ENCODE results near the gene SZT2. TPM values are rescaled to one million over a fixed set of nuclear protein-coding genes. Genes with fewer than 3 reads are reported as not detected.

Gene SZT2
- total and polyA plus RNA-seq, 2 of the 4 experiments (the other 2 are of a cell fraction) = 9.5 to 14.3 TPM

GRCh38 chr1:43444151-43444828, 54.6 kb downstream of the SZT2 start:
- Histone ChIP-seq H3K4ac (ENCODE audit: low read depth, low read length) (peak overlapping the region; percentile 12; the same call in 1 of the 2 replicates), H4K8ac (ENCODE audit: low read depth in 2 of 2, low read length in 2 of 2) (no peak overlapping the region), H3K9me1 (ENCODE audit: insufficient read depth, low read length) (peaks cover 32% of the 10 kb centered on the region), H3K4me3 (ENCODE audit: insufficient read depth, low read depth, low read length) (no peak overlapping the region), H3K14ac (replicated peaks; ENCODE audit: low read depth, low read length) (no peak overlapping the region), H3K27ac (ENCODE audit: insufficient read depth, low read length) (no peak overlapping the region), H2BK120ac (ENCODE audit: low read depth, low read length) (no peak overlapping the region), H3K4me1 (ENCODE audit: control insufficient read depth, insufficient read depth, low read length) (peaks cover 4% of the 10 kb centered on the region; the same call in 1 of the 2 replicates), H4K20me1 (ENCODE audit: insufficient read depth, low read length) (no peaks in the 10 kb centered on the region; the same call in 1 of the 2 replicates), H3K4me2 (ENCODE audit: low read depth, low read length) (no peak overlapping the region), H2BK20ac (ENCODE audit: low read depth, low read length) (no peak overlapping the region), H2AK9ac (replicated peaks; ENCODE audit: low read depth, low read length, poor library complexity) (peak overlapping the region; percentile 33), H2AFZ (replicated peaks; ENCODE audit: low read length, poor library complexity) (no peak overlapping the region), H3K36me3 (ENCODE audit: control insufficient read depth, insufficient read depth, low read length) (peaks cover 90% of the 10 kb centered on the region), H2BK15ac (ENCODE audit: low read depth, low read length) (no peak overlapping the region), H4K5ac (ENCODE audit: low read depth, low read length) (no peak overlapping the region), H3K56ac (ENCODE audit: extremely low read depth, insufficient read depth, low read length) (no peak overlapping the region), H3K23ac (ENCODE audit: low read depth, low read length) (no peak overlapping the region), H2BK5ac (ENCODE audit: low read depth, low read length, poor library complexity, severe bottlenecking) (no peak overlapping the region), H3K9ac (ENCODE audit: low read depth, low read length) (no peak overlapping the region), H3K79me1 (ENCODE audit: low read depth in 1 of 2, low read length in 2 of 2) (peaks cover 0 to 24% of the 10 kb centered on the region in 2 experiments; a peak in 2 of 4 replicates), H4K91ac (ENCODE audit: insufficient read depth, low read depth, low read length) (no peak overlapping the region), H3K9me3 (ENCODE audit: control insufficient read depth, insufficient read depth, low read length) (no peaks in the 10 kb centered on the region), H2AK5ac (ENCODE audit: low read depth, low read length) (no peak overlapping the region), H3K18ac (ENCODE audit: low read depth, low read length) (no peak overlapping the region), H3K27me3 (ENCODE audit: control insufficient read depth, insufficient read depth, low read length) (no peaks in the 10 kb centered on the region)
- ChIA-PET POLR2A (ENCODE audit: unreplicated experiment) (interaction anchor here (0.6 kb wide), 1 partner anchor 217 kb away, joined by 5 read pairs; no protein-coding TSS in a partner anchor), CTCF (interaction anchor here (0.6 kb wide), 1 partner anchor 347 kb away, joined by 4 read pairs; no protein-coding TSS in a partner anchor)
- intact Hi-C loops (cut with micrococcal nuclease) (no loop called here), dilution Hi-C loops (cut with HindIII; ENCODE audit: low sequenced_read_pairs, unreplicated experiment) (no loop called here), in situ Hi-C loops (cut with MboI; ENCODE audit: low sequenced_read_pairs) (no loop called here)
- no TSS peak for BruUV-seq (replicated peaks)
- 92% methylated on average over 3 of the region's 13 CpGs; no CpG with 5 or more reads in 1 of the 2 experiments for WGBS, 2 experiments (ENCODE audit: extremely low coverage in 2 of 2, insufficient read length in 1 of 2)
- no peak for DNase-seq
- no peak for ATAC-seq (ENCODE audit: low read depth)
- TF ChIP-seq RAD21 (IDR thresholded peaks at IDR 0.05; ENCODE audit: low read length) = no peak
